Measurements from ENCODE around the gene HP.

Gene HP

DNA sequence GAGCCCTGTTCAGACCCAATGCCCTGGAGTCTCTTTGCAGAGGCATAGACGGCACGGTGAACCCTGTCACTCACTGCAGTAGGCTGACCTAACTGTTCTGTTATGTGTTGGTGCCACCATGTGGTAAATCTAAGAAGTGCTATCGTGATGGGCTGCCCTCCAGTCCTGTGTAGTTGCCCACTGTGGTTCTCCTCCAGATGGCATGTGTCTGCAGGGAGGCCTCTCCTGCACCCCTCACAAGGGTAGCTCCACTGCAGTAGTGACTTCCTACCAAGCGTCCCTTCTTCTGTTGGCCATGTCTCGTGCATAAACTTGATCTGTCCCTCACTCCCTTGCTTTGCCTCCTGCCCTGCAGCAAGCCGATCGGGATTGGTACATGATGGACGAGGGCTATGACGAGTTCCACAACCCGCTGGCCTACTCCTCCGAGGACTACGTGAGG, 45.1 kb downstream of the HP start:
- H3K4me3 ChIP-seq (replicated peaks in 1 of 2; ENCODE audit: low read depth in 2 of 2, low read length in 2 of 2): no peak overlapping the region
- TF ChIP-seq, protein P1, sequence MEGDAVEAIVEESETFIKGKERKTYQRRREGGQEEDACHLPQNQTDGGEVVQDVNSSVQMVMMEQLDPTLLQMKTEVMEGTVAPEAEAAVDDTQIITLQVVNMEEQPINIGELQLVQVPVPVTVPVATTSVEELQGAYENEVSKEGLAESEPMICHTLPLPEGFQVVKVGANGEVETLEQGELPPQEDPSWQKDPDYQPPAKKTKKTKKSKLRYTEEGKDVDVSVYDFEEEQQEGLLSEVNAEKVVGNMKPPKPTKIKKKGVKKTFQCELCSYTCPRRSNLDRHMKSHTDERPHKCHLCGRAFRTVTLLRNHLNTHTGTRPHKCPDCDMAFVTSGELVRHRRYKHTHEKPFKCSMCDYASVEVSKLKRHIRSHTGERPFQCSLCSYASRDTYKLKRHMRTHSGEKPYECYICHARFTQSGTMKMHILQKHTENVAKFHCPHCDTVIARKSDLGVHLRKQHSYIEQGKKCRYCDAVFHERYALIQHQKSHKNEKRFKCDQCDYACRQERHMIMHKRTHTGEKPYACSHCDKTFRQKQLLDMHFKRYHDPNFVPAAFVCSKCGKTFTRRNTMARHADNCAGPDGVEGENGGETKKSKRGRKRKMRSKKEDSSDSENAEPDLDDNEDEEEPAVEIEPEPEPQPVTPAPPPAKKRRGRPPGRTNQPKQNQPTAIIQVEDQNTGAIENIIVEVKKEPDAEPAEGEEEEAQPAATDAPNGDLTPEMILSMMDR (IDR thresholded peaks at IDR 0.05; ENCODE audit: low read depth, low read length): peak; percentile 59
- peak; percentile 66 to 72 for DNase-seq (ENCODE audit: low read depth in 2 of 2)

DNA sequence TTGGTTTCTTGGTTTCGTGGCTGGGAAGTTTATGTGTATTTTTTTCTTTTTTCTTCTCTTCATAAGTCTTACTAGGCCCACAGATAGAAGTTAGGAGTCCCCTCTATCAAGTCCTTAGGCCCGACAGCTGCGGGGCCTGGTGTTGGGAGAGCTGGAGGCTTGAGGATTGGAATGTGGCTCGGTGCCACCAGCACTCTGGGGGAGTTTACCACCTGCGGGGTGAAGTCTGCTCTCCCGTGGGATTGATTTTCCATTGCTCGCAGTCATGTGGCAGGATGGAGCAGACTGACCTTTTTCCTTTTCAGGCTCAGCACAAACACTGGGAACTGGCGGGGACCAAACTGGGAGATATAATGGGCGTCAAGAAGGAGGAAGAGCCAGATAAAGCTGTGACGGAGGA, 46.9 kb downstream of the HP start:
- no peak overlapping the region for H3K4me3 ChIP-seq (replicated peaks in 1 of 2; ENCODE audit: low read depth in 2 of 2, low read length in 2 of 2)
- DNase-seq (ENCODE audit: low read depth in 2 of 2): no peak
- TF ChIP-seq, protein P1 (IDR thresholded peaks at IDR 0.05; ENCODE audit: low read depth, low read length): no peak

DNA sequence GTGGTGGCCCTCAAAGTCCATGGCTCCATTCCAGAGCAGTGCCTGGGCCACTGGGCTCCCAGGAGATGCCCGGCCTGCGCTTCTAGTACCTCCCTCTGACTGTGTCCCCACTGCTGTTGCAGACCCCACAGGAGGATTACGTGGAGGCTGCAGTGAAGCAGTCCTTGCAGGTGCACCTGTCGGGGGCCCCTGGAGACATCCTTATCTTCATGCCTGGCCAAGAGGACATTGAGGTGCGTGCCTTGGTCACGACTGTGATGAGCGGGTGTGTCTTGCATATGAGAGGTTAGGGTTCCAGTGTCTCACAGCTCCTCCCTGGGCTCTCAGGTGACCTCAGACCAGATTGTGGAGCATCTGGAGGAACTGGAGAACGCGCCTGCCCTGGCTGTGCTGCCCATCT, 50.6 kb downstream of the HP start:
- H3K4me3 ChIP-seq (replicated peaks in 1 of 2; ENCODE audit: low read depth in 2 of 2, low read length in 2 of 2): no peak overlapping the region
- TF ChIP-seq, protein P1 (IDR thresholded peaks at IDR 0.05; ENCODE audit: low read depth, low read length): no peak
- no peak for DNase-seq (ENCODE audit: low read depth in 2 of 2)

DNA sequence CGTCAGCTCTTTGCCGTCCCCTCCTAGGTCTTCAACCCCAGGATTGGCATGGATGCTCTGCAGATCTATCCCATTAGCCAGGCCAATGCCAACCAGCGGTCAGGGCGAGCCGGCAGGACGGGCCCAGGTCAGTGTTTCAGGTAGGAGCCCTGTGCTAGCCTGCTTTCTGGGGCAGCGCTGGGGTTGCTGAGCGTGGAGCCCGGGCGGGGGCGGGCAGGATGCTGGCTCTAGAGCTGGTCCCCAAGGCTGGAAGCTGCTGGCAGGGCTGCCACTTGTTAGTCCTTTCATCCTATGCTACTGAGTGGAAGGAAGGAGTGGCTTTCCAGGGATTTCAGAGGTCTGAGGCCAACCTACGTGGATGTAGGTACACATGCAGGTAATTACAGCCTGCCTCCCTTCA, 51.7 kb downstream of the HP start:
- DNase-seq (ENCODE audit: low read depth in 2 of 2): no peak
- no peak overlapping the region for H3K4me3 ChIP-seq (replicated peaks in 1 of 2; ENCODE audit: low read depth in 2 of 2, low read length in 2 of 2)
- TF ChIP-seq, protein P1 (IDR thresholded peaks at IDR 0.05; ENCODE audit: low read depth, low read length): no peak

DNA sequence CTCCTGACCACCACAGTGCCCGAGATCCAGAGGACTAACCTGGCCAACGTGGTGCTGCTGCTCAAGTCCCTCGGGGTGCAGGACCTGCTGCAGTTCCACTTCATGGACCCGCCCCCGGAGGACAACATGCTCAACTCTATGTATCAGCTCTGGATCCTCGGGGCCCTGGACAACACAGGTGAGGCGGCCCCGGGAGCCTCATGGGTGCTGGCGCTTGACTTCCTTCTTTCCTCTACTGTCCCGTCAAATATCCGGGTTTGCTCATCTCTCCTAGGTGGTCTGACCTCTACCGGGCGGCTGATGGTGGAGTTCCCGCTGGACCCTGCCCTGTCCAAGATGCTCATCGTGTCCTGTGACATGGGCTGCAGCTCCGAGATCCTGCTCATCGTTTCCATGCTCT, 53.1 kb downstream of the HP start:
- no peak for DNase-seq (ENCODE audit: low read depth in 2 of 2)
- H3K4me3 ChIP-seq (replicated peaks in 1 of 2; ENCODE audit: low read depth in 2 of 2, low read length in 2 of 2): no peak overlapping the region
- TF ChIP-seq, protein P1 (IDR thresholded peaks at IDR 0.05; ENCODE audit: low read depth, low read length): no peak

DNA sequence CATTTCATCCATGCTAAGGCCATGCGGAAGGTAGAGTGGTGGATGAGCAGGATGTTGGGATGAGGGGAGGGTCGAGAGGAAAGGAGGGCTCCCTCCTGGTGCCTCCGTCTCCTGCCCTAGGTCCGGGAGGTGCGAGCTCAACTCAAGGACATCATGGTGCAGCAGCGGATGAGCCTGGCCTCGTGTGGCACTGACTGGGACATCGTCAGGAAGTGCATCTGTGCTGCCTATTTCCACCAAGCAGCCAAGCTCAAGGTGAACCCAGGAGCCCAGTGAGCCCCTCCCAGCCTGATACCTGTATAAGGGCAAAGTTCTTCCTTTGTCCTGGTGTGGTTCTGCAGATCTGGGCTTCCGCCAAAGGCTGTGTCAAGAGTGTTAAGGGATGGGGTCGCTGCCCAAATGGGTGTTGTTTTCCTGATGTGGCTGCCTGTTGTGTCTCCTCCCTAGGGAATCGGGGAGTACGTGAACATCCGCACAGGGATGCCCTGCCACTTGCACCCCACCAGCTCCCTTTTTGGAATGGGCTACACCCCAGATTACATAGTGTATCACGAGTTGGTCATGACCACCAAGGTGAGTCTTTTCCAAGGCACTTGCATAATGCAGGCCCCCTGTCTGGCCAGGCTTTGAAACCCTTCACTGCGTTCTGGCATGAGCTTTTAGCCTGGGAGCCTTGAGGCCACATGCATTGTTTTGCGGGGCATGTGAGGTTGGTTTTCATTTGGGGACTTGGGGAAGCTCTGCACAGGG, 54.2 kb downstream of the HP start:
- DNase-seq (ENCODE audit: low read depth in 2 of 2): no peak
- no peak overlapping the region for H3K4me3 ChIP-seq (replicated peaks in 1 of 2; ENCODE audit: low read depth in 2 of 2, low read length in 2 of 2)
- TF ChIP-seq, protein P1 (IDR thresholded peaks at IDR 0.05; ENCODE audit: low read depth, low read length): no peak

DNA sequence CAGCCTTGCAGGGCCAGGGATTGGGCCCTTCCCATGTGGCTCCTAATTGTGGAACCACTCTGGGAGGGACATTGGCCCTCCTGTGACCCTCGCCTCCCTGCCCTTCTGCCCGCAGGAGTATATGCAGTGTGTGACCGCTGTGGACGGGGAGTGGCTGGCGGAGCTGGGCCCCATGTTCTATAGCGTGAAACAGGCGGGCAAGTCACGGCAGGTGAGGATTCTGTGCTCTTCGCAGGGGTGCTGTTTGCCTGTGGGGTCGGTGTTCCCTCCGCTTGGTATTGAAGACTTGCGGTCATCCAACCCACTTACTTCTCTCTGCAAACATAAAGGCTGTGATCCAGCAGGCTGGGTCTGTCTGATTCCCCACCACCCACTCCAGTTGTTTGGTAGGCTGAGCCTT, 55.0 kb downstream of the HP start:
- DNase-seq (ENCODE audit: low read depth in 2 of 2): no peak
- H3K4me3 ChIP-seq (replicated peaks in 1 of 2; ENCODE audit: low read depth in 2 of 2, low read length in 2 of 2): no peak overlapping the region
- TF ChIP-seq, protein P1 (IDR thresholded peaks at IDR 0.05; ENCODE audit: low read depth, low read length): no peak

Measured in cardiac fibroblast (primary cell).